Ovary (tissue), 3 donors: Measurements from ENCODE around the gene EMILIN3.

ENCODE experiments used
- CTCF ChIP-seq, 3 donors: fragments of 450-650 bp in 2 of 3; fragments of 200-600 bp in 1 of 3; IDR thresholded peaks; one replicate each; pipeline versions ENCODE4 v1.5.1 to v1.8.0; 2016 to 2022; ENCODE audit warnings: antibody characterized with exemption in 3 of 3, mild to moderate bottlenecking in 1 of 3
- EP300 ChIP-seq: sonication (generic); formaldehyde crosslinking; IDR thresholded peaks from one replicate; pipeline ENCODE4 v1.6.1; 2017; ENCODE audit warnings: antibody characterized with exemption
- POLR2A ChIP-seq: fragments of 450-650 bp; IDR thresholded peaks from one replicate; pipeline ENCODE4 v1.6.1; 2017; ENCODE audit warnings: antibody characterized with exemption, mild to moderate bottlenecking, moderate library complexity
- donor health status: DM: no; HTN: no; CAD: no.

DNA sequence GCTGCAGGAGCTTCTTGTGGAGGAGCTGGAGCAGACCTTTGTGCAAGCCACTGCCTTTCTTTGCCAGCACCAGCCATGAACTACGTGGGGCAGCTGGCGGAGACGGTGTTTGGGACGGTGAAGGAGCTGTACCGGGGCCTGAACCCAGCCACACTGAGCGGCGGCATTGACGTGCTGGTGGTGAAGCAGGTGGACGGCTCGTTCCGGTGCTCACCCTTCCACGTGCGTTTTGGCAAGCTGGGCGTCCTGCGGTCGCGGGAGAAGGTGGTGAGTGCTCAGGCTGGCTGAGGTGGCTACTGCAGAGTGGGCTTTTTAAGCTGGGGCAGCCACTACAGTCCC, 20.9 kb downstream of the EMILIN3 start:
- TF ChIP-seq CTCF (IDR thresholded peaks at IDR 0.05) (no peak), POLR2A (no peak), EP300 (no peak)
